AG04449 (cell line): ENCODE data around the gene PXDN.
"Not testable (repeated sequence)": the region's sequence is repeated elsewhere in the genome, so short reads cannot be mapped to it uniquely, and the experiment has no call there.

Experiments
- CTCF ChIA-PET: fragments of 350-600 bp; formaldehyde crosslinking; extraction: SDS; loops from one replicate; lab custom pipeline; 2021; ENCODE audit warnings: antibody characterized with exemption; lab: Yijun Ruan, JAX
- POLR2A ChIA-PET: fragments of 400-600, 350-600 bp; formaldehyde crosslinking; extraction: SDS; loops from one replicate; lab custom pipeline; 2020; ENCODE audit warnings: antibody characterized with exemption, inconsistent platforms; lab: Yijun Ruan, JAX
- DNase-seq: peaks from one replicate; pipeline ENCODE4 v3.0.0-alpha.2; 2010; ENCODE audit warnings: low read depth, low spot score
- H3K4me3 ChIP-seq: 2 replicates; pipeline ENCODE4 v1.5.1; 2011; ENCODE audit warnings: low read depth, mild to moderate bottlenecking, control low read depth, low read length
- TF ChIP-seq, protein P1 (sequence below): IDR thresholded peaks from one replicate; pipeline ENCODE4 v1.5.1; 2011; ENCODE audit warnings: mild to moderate bottlenecking, moderate library complexity, low read length, control low read depth, inconsistent platforms; ENCODE audit not compliant: insufficient read depth; ENCODE audit errors: missing control alignments

PXDN gene

DNA sequence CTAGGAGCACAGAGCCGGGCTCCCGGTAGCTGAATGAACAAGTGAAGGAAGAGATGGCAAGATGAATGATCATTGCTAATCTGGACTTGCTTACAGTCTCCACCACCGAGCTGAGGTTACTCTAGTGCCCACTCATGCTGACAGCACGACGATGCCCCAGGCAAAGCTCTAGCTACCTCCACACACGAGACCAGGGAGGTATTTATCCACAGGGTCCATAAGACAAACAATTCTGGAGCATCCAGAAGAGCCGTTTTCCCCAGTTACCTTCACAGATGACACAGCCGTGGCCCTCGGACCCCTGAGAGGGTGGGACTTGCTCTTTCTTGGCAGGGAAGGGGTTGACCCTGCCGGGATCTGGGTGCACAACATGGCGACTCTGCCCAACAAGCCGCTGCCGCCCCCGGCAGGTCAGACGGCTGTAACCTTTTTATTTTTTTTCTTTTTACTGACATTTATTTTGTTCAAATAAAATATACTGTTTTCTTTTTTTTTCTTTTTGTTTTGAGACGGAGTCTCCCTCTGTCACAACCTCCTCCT, 120.3 kb downstream of the PXDN start:
- TF ChIP-seq, protein P1, sequence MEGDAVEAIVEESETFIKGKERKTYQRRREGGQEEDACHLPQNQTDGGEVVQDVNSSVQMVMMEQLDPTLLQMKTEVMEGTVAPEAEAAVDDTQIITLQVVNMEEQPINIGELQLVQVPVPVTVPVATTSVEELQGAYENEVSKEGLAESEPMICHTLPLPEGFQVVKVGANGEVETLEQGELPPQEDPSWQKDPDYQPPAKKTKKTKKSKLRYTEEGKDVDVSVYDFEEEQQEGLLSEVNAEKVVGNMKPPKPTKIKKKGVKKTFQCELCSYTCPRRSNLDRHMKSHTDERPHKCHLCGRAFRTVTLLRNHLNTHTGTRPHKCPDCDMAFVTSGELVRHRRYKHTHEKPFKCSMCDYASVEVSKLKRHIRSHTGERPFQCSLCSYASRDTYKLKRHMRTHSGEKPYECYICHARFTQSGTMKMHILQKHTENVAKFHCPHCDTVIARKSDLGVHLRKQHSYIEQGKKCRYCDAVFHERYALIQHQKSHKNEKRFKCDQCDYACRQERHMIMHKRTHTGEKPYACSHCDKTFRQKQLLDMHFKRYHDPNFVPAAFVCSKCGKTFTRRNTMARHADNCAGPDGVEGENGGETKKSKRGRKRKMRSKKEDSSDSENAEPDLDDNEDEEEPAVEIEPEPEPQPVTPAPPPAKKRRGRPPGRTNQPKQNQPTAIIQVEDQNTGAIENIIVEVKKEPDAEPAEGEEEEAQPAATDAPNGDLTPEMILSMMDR, result no peak
- no peak for DNase-seq
- ChIA-PET POLR2A (no interaction called here), CTCF (interaction anchor here (0.6 kb wide), 1 partner anchor 10 kb away, joined by 3 read pairs; no protein-coding TSS in a partner anchor)
- no peak overlapping the region for H3K4me3 ChIP-seq

DNA sequence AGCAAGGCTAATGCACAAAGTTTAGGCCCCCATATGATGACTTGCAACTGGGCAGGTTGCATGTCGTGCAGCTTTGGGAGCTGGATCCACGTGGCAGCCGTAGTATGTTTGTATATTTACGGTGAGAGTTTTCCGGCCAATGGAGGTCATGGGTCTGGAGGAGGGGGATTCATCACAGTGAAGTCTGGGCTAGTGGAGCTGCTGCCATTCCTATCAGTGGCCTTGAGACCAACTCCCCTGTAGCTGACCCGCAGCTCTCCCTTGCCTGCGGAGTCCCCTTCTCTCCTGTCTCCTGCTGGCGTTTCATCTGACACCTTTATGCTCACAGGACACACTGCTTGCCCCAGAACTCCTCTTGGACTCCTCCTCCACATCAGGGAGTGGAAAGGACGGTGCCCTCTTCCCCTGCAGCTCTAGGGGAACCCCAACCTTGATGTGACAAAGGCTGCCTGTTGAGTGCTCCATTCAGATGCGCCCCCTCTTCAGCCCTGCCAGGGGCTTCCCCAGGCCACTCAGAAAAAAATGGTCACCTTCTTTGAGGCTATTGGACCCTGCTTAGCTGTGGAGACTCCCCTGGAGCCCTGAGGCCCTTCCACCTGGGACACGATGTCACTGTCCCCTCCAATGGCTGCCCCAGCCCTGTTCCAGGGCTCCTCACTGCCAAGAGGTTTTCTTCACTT, 121.7 kb downstream of the PXDN start:
- ChIA-PET CTCF (no interaction called here), POLR2A (no interaction called here)
- no peak for DNase-seq
- H3K4me3 ChIP-seq, result no peak overlapping the region
- TF ChIP-seq, protein P1, result no peak

DNA sequence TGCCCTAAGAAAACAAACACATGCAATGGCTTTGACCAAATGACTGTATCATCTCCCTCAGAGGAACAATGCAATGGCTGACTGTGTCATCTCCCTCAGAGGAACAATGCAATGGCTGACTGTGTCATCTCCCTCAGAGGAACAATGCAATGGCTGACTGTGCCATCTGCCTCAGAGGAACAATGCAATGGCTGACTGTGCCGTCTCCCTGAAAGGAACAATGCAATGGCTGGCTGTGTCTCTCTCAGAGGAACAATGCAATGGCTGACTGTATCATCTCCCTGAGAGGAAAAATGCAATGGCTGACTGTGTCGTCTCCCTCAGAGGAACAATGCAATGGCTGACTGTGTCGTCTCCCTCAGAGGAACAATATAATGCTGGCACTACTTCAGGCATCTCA, 122.3 kb downstream of the PXDN start:
- H3K4me3 ChIP-seq, POLR2A ChIA-PET, DNase-seq, CTCF ChIA-PET: not testable (repeated sequence)

DNA sequence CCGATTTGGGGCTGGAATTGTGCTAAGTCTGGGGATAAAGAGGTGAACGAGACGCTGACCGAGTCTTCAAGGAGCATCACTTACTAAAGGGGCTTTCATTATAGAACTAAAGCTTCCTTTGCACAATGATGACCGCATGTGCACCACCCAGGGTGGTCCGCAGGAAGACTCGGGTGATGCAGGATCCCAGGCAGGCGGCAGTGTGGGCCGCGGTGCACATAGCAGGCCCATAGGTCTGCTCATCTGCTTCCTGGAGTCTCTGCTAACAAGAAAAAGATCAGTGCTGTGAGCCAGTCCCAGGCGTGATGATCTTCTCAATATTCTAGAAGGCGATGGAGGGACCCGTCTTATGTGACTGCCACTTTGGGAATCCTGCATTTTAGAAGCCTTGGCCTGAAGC, 122.8 kb downstream of the PXDN start:
- H3K4me3 ChIP-seq, result no peak overlapping the region
- DNase-seq, result no peak
- TF ChIP-seq, protein P1, result no peak
- ChIA-PET POLR2A (no interaction called here), CTCF (interaction anchor here (1.0 kb wide), 1 partner anchor 11 kb away, joined by 3 read pairs; no protein-coding TSS in a partner anchor)

DNA sequence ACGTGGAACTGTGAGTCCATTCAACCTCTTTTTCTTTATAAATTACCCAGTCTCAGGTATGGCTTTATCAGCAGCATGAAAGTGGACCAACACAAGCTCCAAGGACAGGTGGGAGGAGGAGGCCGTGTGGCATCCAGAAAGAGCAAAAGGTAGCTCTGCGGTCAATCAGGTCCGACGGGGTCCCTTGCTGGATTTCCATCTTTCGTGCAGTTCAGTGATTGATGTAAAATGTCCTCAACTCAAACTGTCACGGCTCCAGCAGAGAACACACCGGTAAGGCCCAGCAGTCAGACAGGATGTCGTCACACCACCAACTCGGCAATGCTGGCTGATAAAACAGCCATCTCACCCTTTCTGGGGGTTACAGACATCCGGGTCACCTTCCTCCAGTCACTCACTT, 123.3 kb downstream of the PXDN start:
- POLR2A ChIA-PET, result no interaction called here
- CTCF ChIA-PET, result interaction anchor here (1.0 kb wide), 1 partner anchor 11 kb away, joined by 3 read pairs; no protein-coding TSS in a partner anchor
- TF ChIP-seq, protein P1, result no peak

DNA sequence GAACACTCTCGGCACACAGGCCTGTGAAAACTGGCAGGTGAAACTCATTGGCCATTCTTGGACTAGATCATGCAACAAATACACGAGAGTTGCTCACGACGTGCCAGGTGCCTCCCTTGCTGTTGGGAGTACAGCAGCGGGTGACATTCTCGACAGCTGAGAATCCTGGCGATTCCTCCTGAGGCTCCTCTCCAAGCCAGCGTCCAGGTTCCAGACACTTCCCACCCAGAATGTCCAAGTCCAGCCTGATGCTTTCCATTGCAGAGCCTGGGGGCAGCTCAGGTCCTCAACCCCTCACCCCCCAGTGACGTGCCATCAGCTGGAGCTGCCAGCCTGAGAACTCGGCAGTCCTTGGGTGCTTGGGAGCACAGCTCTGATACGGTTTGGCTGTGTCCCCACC, 124.2 kb downstream of the PXDN start:
- no peak overlapping the region for H3K4me3 ChIP-seq
- DNase-seq, result no peak
- TF ChIP-seq, protein P1, result no peak
- ChIA-PET POLR2A (no interaction called here), CTCF (no interaction called here)

More for the DNA sequence above, 123.3 kb downstream of the PXDN start:
- no peak for DNase-seq
- no peak overlapping the region for H3K4me3 ChIP-seq
